ENCODE results near the gene COL5A1.

COL5A1 gene

GRCh38 chr9:134618163-134618832 is 23.3 kb upstream of the COL5A1 start:
- no peak for DNase-seq (ENCODE audit: low read depth)
- TF ChIP-seq CTCF (IDR thresholded peaks at IDR 0.05; ENCODE audit: low read depth, low read length, missing control alignments), result no peak
- H3K4me3 ChIP-seq (ENCODE audit: low read depth, low read length), result no peak overlapping the region

DNA sequence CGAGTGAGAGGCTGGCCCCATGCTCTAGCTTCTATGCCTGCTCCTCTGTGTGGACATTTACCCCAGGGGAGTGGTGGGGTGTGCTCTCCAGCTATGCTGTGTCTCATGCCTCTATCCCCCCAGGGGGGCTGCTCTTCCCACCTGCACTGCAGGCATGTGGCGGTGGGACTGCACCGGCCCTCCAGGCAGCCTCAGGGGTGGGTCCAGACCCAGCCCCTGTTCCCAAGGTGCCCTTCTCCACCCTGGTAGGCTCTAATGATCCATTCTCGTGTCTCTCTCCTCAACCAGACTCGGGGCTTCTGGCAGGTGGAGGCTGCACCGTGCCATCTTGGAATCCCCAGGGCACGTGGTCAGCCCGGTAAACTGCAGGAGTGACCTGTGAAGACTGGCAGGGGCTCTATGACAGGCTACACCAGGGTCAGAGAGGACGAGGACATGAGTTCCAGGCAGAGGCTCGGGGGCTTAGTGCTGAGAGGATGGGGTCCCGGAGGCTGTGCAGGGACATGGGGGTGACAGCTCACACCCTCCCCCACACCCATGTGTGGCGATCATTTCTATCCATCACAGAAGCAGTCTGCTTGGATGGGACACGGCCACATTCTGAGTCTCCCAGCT is 22.7 kb upstream of the COL5A1 start:
- no peak for TF ChIP-seq CTCF (IDR thresholded peaks at IDR 0.05; ENCODE audit: low read depth, low read length, missing control alignments)

DNA sequence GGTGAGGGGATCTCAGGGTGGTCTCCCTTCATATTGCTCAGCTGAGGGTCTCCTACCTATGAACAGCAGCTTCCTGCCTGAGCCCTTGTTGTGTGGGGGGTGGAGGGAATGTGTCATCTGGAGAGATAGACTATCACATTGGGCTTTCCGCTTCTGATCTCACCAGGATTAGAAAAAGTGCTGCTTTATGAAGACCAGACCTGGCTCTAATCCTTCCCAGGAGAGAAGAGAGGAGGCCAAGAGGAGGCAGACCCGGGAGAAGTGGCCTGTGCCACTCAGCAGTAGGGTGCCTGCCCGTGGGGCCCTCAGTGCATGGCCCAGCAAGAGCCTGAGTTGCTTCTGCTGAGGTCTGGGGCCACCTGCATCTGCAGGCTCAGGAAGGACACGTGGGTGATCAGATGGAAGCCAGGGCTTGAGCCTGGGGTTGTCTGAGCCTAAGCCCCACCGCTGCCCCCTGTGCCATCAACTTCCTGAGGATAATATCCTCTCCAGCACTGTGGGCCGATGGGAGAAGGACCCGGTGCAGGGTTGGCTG is 22.1 kb upstream of the COL5A1 start:
- DNase-seq (ENCODE audit: low read depth), result no peak
- no peak for TF ChIP-seq CTCF (IDR thresholded peaks at IDR 0.05; ENCODE audit: low read depth, low read length, missing control alignments)
- no peak overlapping the region for H3K4me3 ChIP-seq (ENCODE audit: low read depth, low read length)

More for the DNA sequence above, 22.7 kb upstream of the COL5A1 start:
- DNase-seq (ENCODE audit: low read depth), result no peak
- no peak overlapping the region for H3K4me3 ChIP-seq (ENCODE audit: low read depth, low read length)

GRCh38 chr9:134619983-134620661 is 21.5 kb upstream of the COL5A1 start:
- H3K4me3 ChIP-seq (ENCODE audit: low read depth, low read length), result no peak overlapping the region
- TF ChIP-seq CTCF (IDR thresholded peaks at IDR 0.05; ENCODE audit: low read depth, low read length, missing control alignments), result no peak
- no peak for DNase-seq (ENCODE audit: low read depth)

GRCh38 chr9:134620751-134621557 is 20.6 kb upstream of the COL5A1 start:
- TF ChIP-seq CTCF (IDR thresholded peaks at IDR 0.05; ENCODE audit: low read depth, low read length, missing control alignments), result no peak
- DNase-seq (ENCODE audit: low read depth), result no peak
- H3K4me3 ChIP-seq (ENCODE audit: low read depth, low read length), result no peak overlapping the region

DNA sequence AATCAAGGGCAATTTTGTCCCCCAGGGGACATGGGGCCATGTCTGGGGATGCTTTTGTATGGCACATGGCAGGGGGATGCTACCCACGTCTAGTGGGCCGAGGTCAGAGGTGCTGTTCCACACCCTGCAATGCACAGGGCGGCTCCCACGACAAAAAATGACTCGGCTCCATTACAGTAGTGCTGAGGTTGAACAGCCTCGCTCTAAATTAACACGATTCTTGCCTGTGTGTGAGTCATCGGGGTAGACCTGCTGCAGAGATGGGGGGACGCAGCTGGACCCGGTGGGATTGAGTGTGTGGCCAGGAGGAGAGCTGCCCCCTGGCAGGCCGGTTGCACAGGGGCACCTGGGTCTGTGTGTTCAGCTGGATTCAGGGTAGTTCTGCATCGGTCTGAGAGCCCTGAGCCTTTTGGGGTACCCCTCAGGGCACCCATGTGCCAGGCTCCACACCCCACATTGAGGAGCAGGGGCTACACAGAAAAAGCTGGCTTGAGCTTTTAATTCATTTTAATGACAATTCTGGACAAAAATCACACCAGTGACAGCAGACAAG is 20.0 kb upstream of the COL5A1 start:
- no peak overlapping the region for H3K4me3 ChIP-seq (ENCODE audit: low read depth, low read length)
- no peak for TF ChIP-seq CTCF (IDR thresholded peaks at IDR 0.05; ENCODE audit: low read depth, low read length, missing control alignments)
- DNase-seq (ENCODE audit: low read depth), result no peak

Measured in GM12864 (cell line).